Mucosa of descending colon (tissue), 3 donors: Measurements from ENCODE around the gene C1orf232. TPM values are rescaled to one million over a fixed set of nuclear protein-coding genes. Genes with fewer than 3 reads are reported as not detected.

Experiments
- ATAC-seq: fragments of 200-7000 bp; cut with Tn5 transposase; one replicate; pipeline ENCODE4 v1.9.1; 2020; ENCODE audit warnings: mild to moderate bottlenecking, moderate library complexity
- DNase-seq, 3 donors: peaks; one replicate each; pipeline ENCODE4 v3.0.0-alpha.2; 2020
- H3K36me3 ChIP-seq: fragments of 200-600 bp; one replicate; pipeline ENCODE4 v1.8.0; 2021; ENCODE audit warnings: low read depth, mild to moderate bottlenecking
- H3K4me1 ChIP-seq: fragments of 200-600 bp; one replicate; pipeline ENCODE4 v1.8.0; 2021; ENCODE audit warnings: low read depth, mild to moderate bottlenecking
- H3K4me3 ChIP-seq: fragments of 200-600 bp; one replicate; pipeline ENCODE4 v1.8.0; 2021; ENCODE audit warnings: mild to moderate bottlenecking
- H3K9me3 ChIP-seq: fragments of 200-600 bp; one replicate; pipeline ENCODE4 v1.8.0; 2021; ENCODE audit warnings: mild to moderate bottlenecking
- CTCF ChIP-seq: fragments of 200-600 bp; IDR thresholded peaks from one replicate; pipeline ENCODE4 v1.8.0; 2022; ENCODE audit warnings: antibody characterized with exemption, mild to moderate bottlenecking
- intact Hi-C, 2 donors: fragments of 100-400 bp; cut with DNase I in 1 of 2; cut with micrococcal nuclease in 1 of 2; formaldehyde crosslinking; loops; one replicate each; pipeline versions ENCODE4 v1.11.0 to v1.11.1; 2022; cut with DNase I, micrococcal nuclease
- total RNA-seq, 3 donors: library from RNA; stranded (reverse); fragmentation: NEBNext Ultra II Directional in 2 of 3; extraction: Animal tissue kit (Norgen Biotek cat#: 25700) in 2 of 3; gene quantifications; one replicate each; pipeline versions ENCODE4 v1.2.1 to v1.2.4, GENCODE V29; 2021 to 2023
- donor health status: DM: no; HTN: no; CAD: no; lungs with moderate emphysema.
- donor health status: DM: no; HTN: no; CAD: no.
- donor health status: DM: no; HTN: yes; CAD: no.

The C1orf232 gene
- total RNA-seq, 3 donors from 2014 or later = not detected

- H3K4me3 ChIP-seq = no peak overlapping the region
- H3K9me3 ChIP-seq = no peaks in the 10 kb centered on the region
- DNase-seq (no peak), ATAC-seq (no peak)
- H3K36me3 ChIP-seq = peaks cover 7% of the 10 kb centered on the region
- H3K4me1 ChIP-seq = no peaks in the 10 kb centered on the region
- no peak for TF ChIP-seq CTCF
- intact Hi-C loops = no loop called here
These were observed 15.3 kb upstream of the C1orf232 start for GRCh38 chr1:26184086-26184485.

GRCh38 chr1:26182383-26182696, 13.6 kb upstream of the C1orf232 start:
- Histone ChIP-seq H3K36me3 (peaks cover 7% of the 10 kb centered on the region), H3K4me3 (no peak overlapping the region), H3K9me3 (no peaks in the 10 kb centered on the region), H3K4me1 (no peaks in the 10 kb centered on the region)
- intact Hi-C loops = no loop called here
- ATAC-seq (no peak), DNase-seq (no peak)
- TF ChIP-seq CTCF = no peak

GRCh38 chr1:26181586-26182382, 13.0 kb upstream of the C1orf232 start:
- Histone ChIP-seq H3K9me3 (no peaks in the 10 kb centered on the region), H3K4me3 (no peak overlapping the region), H3K4me1 (no peaks in the 10 kb centered on the region), H3K36me3 (peaks cover 7% of the 10 kb centered on the region)
- intact Hi-C loops = no loop called here
- DNase-seq (no peak), ATAC-seq (no peak)
- no peak for TF ChIP-seq CTCF

GRCh38 chr1:26180010-26180506, 11.3 kb upstream of the C1orf232 start:
- TF ChIP-seq CTCF = no peak
- Histone ChIP-seq H3K4me3 (no peak overlapping the region), H3K9me3 (no peaks in the 10 kb centered on the region), H3K36me3 (peaks cover 7% of the 10 kb centered on the region), H3K4me1 (no peaks in the 10 kb centered on the region)
- DNase-seq = peak in 1 of 3 donors; percentile 11
- intact Hi-C loops = no loop called here
- ATAC-seq = no peak

- no peaks in the 10 kb centered on the region for H3K9me3 ChIP-seq
- H3K36me3 ChIP-seq = peaks cover 7% of the 10 kb centered on the region
- no peak within 1 kb of the TSS for H3K4me3 ChIP-seq
- no peaks in the 10 kb centered on the region for H3K4me1 ChIP-seq
- TF ChIP-seq CTCF = no peak
- intact Hi-C loops = no loop called here
- DNase-seq (peak; percentile 90 to 92 (median 92)), ATAC-seq (peak; percentile 98)
These were observed 8.5 kb upstream of the C1orf232 start, which contains the start of gene CNKSR1 for GRCh38 chr1:26177182-26177684. TSS of gene CNKSR1 (plus strand) at chr1:26177491. CDS start at chr1:26177548, 57 bp downstream.
